GM19043 (cell line): ENCODE results near the gene SCN9A.

Source experiments
- ATAC-seq: cut with Tn5 transposase; IDR thresholded peaks from one replicate; pipeline ENCODE4 v1.9.1; 2021; ENCODE audit warnings: low read depth; ENCODE audit not compliant: unreplicated experiment

The SCN9A gene

GRCh38 chr2:166193407-166193806 lies 182.3 kb downstream of the SCN9A start:
- ATAC-seq = no peak

GRCh38 chr2:166188084-166188483 lies 187.7 kb downstream of the SCN9A start:
- ATAC-seq = no peak

- no peak for ATAC-seq
Observed at GRCh38 chr2:166184789-166185188, 191.0 kb downstream of the SCN9A start.

DNA sequence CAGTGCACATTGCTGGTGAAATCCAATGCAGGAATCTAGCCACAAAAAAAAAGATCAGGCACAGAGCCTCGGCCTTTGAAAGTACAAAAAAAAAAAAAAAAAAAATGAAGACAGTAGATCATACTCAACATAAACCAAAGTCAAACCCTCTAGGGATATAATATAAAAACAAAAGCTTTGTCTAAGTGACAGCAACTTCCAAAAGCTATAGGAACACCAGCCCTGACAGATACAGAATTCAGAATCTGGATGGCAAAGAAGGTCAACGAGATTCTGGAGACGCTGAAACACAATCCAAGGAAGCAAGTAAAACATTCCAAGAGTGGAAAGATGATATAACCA lies 194.0 kb downstream of the SCN9A start:
- ATAC-seq = no peak

DNA sequence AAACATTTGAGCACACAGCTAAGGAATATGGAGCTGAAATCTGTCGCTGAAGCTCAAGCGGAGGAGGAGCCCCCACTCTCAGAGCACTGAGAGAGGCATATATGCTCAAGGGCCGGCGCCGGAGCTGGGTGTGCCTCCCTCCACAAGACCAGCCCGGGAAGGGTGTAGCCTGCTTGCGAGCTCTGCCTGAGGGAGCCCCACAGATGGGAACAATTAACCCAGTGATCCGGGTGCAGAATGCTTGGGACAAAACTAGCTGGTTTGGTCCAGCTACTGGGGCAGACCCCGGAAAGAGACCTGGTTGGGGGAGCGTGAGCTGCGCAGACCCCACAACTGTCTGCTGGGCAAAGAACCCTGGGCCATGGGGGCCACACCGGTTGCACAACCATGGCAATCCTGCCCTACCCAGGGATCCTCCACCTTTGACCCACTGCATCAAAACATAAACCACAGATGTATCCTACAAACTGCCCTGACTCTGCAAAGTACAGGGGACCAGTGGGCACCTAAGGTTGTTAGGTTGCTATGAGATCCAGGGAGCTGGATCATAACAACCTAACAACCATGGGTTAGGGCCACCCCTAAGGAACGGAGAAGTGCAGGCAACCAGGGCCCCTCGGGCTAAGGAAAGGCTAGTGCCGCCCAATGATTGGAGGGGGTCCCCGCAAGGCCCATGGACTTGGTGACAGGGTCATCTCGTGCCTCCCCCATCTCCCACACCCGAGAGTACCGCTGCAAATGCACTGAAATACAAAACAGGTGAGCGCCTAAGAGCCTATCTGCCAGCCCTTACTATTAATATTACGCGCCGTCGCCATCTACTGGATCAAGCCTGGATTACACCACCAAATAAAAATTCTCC lies 194.6 kb downstream of the SCN9A start:
- peak; percentile 83 for ATAC-seq

GRCh38 chr2:166179201-166179600 lies 196.5 kb downstream of the SCN9A start:
- ATAC-seq = no peak

DNA sequence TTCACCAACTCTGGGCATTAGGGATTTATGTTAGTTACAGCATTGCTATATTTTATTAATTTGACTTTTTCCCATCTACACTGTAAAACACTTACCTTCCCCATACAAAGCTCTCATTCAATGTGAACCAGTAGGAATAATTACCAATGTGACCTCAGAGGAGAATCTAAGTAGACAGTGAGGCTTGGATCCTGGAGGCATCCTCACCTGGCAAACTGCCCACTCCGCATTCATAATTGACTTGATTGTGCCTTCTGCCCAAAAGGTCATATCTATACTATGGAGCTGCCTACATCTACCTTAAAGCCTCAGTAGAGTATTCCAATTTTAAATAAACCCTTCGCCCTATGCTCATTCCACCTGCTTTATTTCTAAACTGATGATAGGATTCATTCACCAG lies 202.5 kb downstream of the SCN9A start:
- no peak for ATAC-seq

- ATAC-seq = no peak
Observed at GRCh38 chr2:166171216-166171615, 204.5 kb downstream of the SCN9A start.

- no peak for ATAC-seq
Observed at GRCh38 chr2:166170356-166170755, 205.4 kb downstream of the SCN9A start.

GRCh38 chr2:166167449-166167848 lies 208.3 kb downstream of the SCN9A start:
- no peak for ATAC-seq

GRCh38 chr2:166163775-166164174 lies 212.0 kb downstream of the SCN9A start:
- no peak for ATAC-seq

DNA sequence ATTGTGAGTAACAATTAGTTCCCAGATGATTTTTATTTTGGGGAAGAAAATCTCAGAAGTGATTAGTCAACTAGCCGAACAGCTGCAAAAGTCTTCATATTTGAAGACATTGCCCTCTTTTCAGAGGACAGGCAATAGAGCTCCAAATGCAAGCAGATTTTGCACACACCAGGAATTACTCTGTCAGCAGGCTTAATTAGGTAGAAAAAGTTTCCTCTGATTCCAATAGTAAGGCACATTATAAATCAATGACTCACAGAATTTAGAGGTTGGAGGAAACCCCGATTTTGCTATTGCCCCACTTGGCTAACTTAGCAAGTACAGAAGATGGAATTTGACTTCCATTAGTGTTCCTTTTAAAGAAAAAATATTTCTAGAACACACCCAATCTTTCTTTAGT lies 217.2 kb downstream of the SCN9A start:
- no peak for ATAC-seq

GRCh38 chr2:166157578-166157977 lies 218.2 kb downstream of the SCN9A start:
- ATAC-seq = no peak

DNA sequence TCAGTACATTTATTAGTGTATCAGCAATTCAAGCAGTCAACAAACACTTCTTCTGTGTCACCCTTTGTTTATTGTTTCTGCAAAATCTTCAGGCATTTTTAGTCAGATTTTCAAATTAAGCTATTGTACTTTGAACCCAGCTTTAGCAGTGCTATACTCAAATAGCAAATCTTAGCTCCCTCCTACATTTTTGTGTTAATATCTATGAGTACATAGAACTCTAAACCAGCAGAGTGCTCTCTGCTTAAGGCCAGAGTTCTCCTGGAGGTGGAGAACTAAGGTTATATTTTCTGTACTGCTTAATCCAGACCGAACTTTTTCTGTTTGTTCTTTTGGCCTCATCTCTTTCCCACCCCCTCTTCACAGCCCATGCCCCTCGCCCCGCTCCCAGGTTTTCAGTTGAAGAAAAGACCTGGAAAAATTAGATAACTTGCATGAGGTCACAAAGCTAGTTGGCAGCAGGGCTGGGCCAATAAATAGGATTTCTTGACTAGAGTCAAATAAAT lies 218.7 kb downstream of the SCN9A start:
- no peak for ATAC-seq

DNA sequence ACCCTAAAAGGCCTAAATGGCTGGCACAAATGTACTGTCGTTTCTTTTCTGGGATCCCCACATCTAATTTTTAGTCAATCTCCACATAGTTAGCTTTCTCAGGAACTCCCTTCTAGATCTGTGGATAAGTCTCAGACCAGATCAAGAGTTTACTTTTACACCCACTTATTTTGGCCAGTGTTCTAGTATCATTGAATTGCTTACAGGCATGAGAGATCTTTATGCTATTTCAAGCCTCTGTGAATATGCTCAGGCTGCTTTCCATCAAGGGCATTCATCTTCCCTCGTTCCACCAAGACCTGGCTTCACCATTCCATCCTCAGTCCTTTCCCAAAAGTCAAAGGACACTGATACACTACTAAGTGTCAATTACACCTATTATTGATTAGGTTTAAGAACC lies 220.2 kb downstream of the SCN9A start:
- ATAC-seq = no peak

DNA sequence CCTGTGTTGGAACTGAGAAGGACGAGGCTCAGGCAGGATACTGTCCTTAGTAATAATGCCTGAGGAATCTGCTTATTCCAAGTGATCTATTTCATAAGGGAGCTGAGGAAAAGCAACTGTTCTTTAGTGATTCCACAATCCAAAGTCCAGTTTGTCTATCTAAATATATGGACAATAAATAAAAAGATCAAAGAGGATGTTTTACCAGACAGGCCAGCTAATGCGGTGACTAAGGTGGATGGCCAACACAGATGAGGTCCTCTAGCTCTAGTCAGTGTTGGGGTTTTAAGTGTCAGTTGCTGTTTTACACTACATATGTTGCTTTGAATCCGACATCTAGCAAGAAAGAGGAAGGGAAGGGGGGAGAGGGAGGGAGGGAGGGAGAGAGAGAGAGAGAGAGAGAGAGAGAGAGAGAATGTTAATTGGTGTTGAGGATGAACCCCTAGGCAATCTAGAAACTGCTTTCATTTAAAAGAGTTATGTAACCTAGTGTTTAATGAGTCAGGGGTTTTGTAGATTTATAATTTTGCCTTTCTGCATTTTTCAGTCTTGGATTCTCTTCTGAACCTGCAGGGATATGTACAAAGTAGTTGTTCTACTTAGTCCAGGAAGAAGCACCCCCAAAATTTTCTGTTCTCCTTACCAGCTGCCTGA lies 220.9 kb downstream of the SCN9A start:
- no peak for ATAC-seq

DNA sequence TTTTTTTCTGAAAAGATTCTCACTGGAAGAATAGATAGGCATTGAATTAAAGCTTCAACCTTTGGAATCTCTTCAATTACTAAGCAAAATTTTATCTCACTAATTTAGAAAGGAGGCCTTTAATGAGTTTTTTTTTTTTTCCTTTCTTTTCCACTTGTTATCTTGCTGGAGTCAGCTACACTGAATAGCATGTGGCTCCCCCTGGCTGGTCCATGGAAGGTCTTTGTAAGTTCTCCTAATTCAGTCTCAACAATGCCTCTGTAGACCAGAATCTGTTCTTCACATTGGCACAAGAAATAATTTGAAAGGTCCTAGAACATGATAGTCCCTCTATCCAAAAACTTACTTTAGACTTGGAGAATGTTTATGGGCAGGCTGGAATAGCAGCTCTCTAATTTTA lies 223.7 kb downstream of the SCN9A start:
- ATAC-seq = no peak

DNA sequence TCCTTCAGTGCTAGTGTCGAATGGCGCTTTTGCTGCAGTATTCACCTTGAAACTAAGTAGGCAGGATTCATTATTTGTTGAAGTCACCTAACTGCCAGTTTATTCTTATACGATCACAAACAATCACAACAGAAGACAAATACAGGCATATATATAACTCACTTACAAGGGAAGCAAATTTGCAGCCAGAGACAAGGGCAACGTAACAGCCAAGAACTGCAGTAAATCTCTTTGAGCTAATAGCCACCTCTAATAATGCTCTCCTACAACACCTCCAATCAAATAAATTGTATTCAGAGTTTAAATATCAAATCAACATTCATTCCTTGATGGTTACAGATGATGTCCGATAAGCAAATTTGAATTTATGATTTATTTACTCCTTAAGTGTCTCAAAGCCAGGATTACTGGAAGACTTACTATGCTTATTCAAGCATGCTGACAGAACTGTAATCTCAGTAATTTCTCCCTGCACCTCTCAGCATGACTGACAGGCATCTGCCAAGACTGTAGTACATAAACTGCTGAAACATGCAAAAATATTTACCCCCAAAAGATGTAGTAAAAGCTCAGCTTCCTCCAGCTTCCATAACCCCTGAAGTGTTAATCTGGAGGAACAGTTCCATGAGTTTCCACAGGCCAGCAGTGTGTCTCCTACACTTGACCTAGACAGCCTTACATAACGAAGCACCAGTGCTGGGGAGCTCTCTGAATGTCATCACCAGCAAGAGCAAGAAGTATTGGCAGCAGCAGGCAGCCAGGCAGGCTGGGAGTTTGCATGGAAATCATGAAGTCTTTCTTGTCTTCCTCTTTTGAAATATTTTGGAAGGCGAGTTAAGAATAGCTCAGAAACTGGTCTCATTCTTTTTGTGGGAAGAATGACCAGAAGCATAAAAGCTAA lies 227.0 kb downstream of the SCN9A start:
- ATAC-seq = no peak

- no peak for ATAC-seq
Observed at GRCh38 chr2:166147883-166148282, 227.9 kb downstream of the SCN9A start.
